ENCODE data around the gene PHB1. TPM values are rescaled to one million over a fixed set of nuclear protein-coding genes. Genes with fewer than 3 reads are reported as not detected.

Gene PHB1
- total RNA-seq, 1 donor from 2014 or later = 168 TPM

- H3K27me3 Mint-ChIP-seq = peaks cover 50% of the 10 kb centered on the region
- DNase-seq (ENCODE audit: low spot score, unreplicated experiment) = no peak
- no peaks in the 10 kb centered on the region for H3K9me3 Mint-ChIP-seq (ENCODE audit: low read depth)
- no peaks in the 10 kb centered on the region for H3K4me1 Mint-ChIP-seq (ENCODE audit: low read depth)
- no peak for TF ChIP-seq CTCF (IDR thresholded peaks at IDR 0.05; ENCODE audit: unreplicated experiment)
- H3K36me3 Mint-ChIP-seq (ENCODE audit: insufficient read depth) = no peaks in the 10 kb centered on the region
- H3K4me3 Mint-ChIP-seq (ENCODE audit: low read depth) = no peak overlapping the region
- H3K27ac Mint-ChIP-seq = no peak overlapping the region
Measured at GRCh38 chr17:49452201-49452600, 37.5 kb upstream of the PHB1 start.

- Mint-ChIP-seq H3K9me3 (ENCODE audit: low read depth) (no peaks in the 10 kb centered on the region), H3K4me1 (ENCODE audit: low read depth) (no peaks in the 10 kb centered on the region), H3K4me3 (ENCODE audit: low read depth) (no peak overlapping the region), H3K27ac (no peak overlapping the region), H3K36me3 (ENCODE audit: insufficient read depth) (no peaks in the 10 kb centered on the region), H3K27me3 (peaks cover 49% of the 10 kb centered on the region)
- TF ChIP-seq CTCF (IDR thresholded peaks at IDR 0.05; ENCODE audit: unreplicated experiment) = no peak
- DNase-seq (ENCODE audit: low spot score, unreplicated experiment) = no peak
Measured at GRCh38 chr17:49450735-49451134, 36.1 kb upstream of the PHB1 start.

GRCh38 chr17:49450181-49450580 is 35.5 kb upstream of the PHB1 start:
- Mint-ChIP-seq H3K4me1 (ENCODE audit: low read depth) (no peaks in the 10 kb centered on the region), H3K4me3 (ENCODE audit: low read depth) (no peak overlapping the region), H3K9me3 (ENCODE audit: low read depth) (no peaks in the 10 kb centered on the region), H3K27me3 (peaks cover 52% of the 10 kb centered on the region), H3K36me3 (ENCODE audit: insufficient read depth) (no peaks in the 10 kb centered on the region), H3K27ac (no peak overlapping the region)
- DNase-seq (ENCODE audit: low spot score, unreplicated experiment) = no peak
- no peak for TF ChIP-seq CTCF (IDR thresholded peaks at IDR 0.05; ENCODE audit: unreplicated experiment)

- TF ChIP-seq CTCF (IDR thresholded peaks at IDR 0.05; ENCODE audit: unreplicated experiment) = no peak
- peaks cover 52% of the 10 kb centered on the region for H3K27me3 Mint-ChIP-seq
- no peaks in the 10 kb centered on the region for H3K36me3 Mint-ChIP-seq (ENCODE audit: insufficient read depth)
- H3K4me1 Mint-ChIP-seq (ENCODE audit: low read depth) = no peaks in the 10 kb centered on the region
- no peak overlapping the region for H3K4me3 Mint-ChIP-seq (ENCODE audit: low read depth)
- DNase-seq (ENCODE audit: low spot score, unreplicated experiment) = no peak
- no peaks in the 10 kb centered on the region for H3K9me3 Mint-ChIP-seq (ENCODE audit: low read depth)
- no peak overlapping the region for H3K27ac Mint-ChIP-seq
Measured at GRCh38 chr17:49447628-49448302, 33.1 kb upstream of the PHB1 start.

GRCh38 chr17:49445591-49445990 is 30.9 kb upstream of the PHB1 start:
- Mint-ChIP-seq H3K4me1 (ENCODE audit: low read depth) (no peaks in the 10 kb centered on the region), H3K36me3 (ENCODE audit: insufficient read depth) (no peaks in the 10 kb centered on the region), H3K9me3 (ENCODE audit: low read depth) (no peaks in the 10 kb centered on the region), H3K27me3 (peaks cover 72% of the 10 kb centered on the region), H3K27ac (no peak overlapping the region), H3K4me3 (ENCODE audit: low read depth) (no peak overlapping the region)
- TF ChIP-seq CTCF (IDR thresholded peaks at IDR 0.05; ENCODE audit: unreplicated experiment) = no peak
- DNase-seq (ENCODE audit: low spot score, unreplicated experiment) = no peak

Data from progenitor cell of endocrine pancreas (in vitro differentiated cells).